Measurements from ENCODE around the gene MASP2.
"Not testable (repeated sequence)": the region's sequence is repeated elsewhere in the genome, so short reads cannot be mapped to it uniquely, and the experiment has no call there.

MASP2 gene

DNA sequence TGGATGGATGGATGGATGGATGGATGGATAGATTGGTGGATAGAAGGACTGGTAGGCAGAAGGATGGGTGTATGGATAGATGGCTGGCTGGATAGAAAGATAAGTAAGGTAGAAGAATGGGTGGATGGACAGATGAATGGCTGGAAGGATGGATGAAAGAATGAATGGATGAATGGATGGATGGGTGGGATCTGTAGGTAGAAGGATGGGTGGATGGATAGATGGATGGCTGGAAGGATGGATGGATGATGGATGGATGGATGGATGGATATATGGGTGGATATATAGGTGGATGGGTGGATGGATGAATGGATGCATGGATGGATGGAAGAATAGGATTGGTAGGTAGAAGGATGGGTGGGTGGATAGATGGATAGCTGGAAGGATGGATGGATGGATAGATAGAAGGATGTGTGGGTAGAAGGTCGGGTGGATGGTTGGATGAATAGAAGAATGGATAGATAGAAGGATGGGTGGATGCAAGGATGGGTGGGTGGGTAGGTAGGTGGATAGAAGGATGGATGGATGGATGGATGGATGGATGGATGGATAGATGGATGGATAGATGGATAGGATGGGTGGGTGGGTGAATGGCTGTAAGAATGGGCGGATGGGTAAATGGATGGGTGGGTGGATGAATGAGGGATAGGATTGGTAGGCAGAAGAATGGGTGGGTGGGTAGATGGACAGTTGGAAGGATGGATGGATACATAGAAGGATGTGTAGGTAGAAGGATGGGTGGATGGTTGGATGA is 7.5 kb downstream of the MASP2 start:
- no peaks in the 10 kb centered on the region for H4K20me1 ChIP-seq (ENCODE audit: insufficient read depth, low read length, poor library complexity, severe bottlenecking)
- TF ChIP-seq EZH2phosphoT487 (IDR thresholded peaks at IDR 0.05; ENCODE audit: borderline replicate concordance) (no peak), CTCF (conservative IDR thresholded peaks at IDR 0.05; ENCODE audit: low read length) (no peak)
- no peaks in the 10 kb centered on the region for H3K9me3 ChIP-seq (ENCODE audit: insufficient read depth, low read depth, low read length)
- no peak overlapping the region for H3K4me3 ChIP-seq (ENCODE audit: low read length, poor library complexity, severe bottlenecking)
- no peak overlapping the region for H2AFZ ChIP-seq (ENCODE audit: low read length)
- no peaks in the 10 kb centered on the region for H3K36me3 ChIP-seq (ENCODE audit: insufficient read depth, low read length)
- no peaks in the 10 kb centered on the region for H3K27me3 ChIP-seq (ENCODE audit: insufficient read depth, low read length, poor library complexity, severe bottlenecking)
- H3K4me2 ChIP-seq (ENCODE audit: low read depth, low read length, poor library complexity, severe bottlenecking) = no peak overlapping the region
- H3K9me2 ChIP-seq (replicated peaks; ENCODE audit: low read depth, low read length) = no peaks in the 10 kb centered on the region
- no peak overlapping the region for H3K9ac ChIP-seq (ENCODE audit: low read depth, low read length, poor library complexity, severe bottlenecking)
- peaks cover 3% of the 10 kb centered on the region for H3K4me1 ChIP-seq (ENCODE audit: insufficient read depth, low read length, poor library complexity, severe bottlenecking)
- H3K79me2 ChIP-seq (ENCODE audit: insufficient read depth, low read length) = no peaks in the 10 kb centered on the region
- H3F3A ChIP-seq (ENCODE audit: low read depth) = no peaks in the 10 kb centered on the region

DNA sequence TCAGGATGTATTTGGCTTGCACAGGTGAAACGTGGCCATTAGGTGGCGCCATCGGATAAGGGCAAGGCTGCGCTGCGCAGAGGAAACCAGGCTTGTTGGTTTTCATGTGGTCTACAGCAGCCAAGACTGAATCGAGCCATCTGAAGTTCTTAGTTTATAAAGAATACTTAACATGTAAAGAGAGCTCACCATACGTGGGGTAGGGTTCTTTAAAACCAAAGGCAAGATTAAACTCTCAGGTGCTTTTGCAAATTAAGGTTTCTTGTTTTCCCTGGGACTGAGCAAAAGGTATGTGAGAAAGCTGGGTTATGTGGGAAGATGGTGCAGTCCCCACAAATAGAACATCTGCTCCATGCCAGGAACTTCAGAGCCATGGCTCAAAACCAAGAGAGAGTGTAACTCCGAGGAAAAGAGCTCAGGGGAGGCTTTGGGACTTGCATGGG is 9.3 kb downstream of the MASP2 start:
- no peaks in the 10 kb centered on the region for H3F3A ChIP-seq (ENCODE audit: low read depth)
- peak overlapping the region; percentile 57; the same call in 1 of the 2 replicates for H2AFZ ChIP-seq (ENCODE audit: low read length)
- peaks cover 3% of the 10 kb centered on the region for H3K4me1 ChIP-seq (ENCODE audit: insufficient read depth, low read length, poor library complexity, severe bottlenecking)
- no peaks in the 10 kb centered on the region for H3K27me3 ChIP-seq (ENCODE audit: insufficient read depth, low read length, poor library complexity, severe bottlenecking)
- no peak overlapping the region for H3K9ac ChIP-seq (ENCODE audit: low read depth, low read length, poor library complexity, severe bottlenecking)
- H3K4me2 ChIP-seq (ENCODE audit: low read depth, low read length, poor library complexity, severe bottlenecking) = no peak overlapping the region
- H3K4me3 ChIP-seq (ENCODE audit: low read length, poor library complexity, severe bottlenecking) = no peak overlapping the region
- no peaks in the 10 kb centered on the region for H3K79me2 ChIP-seq (ENCODE audit: insufficient read depth, low read length)
- H3K9me3 ChIP-seq (ENCODE audit: insufficient read depth, low read depth, low read length) = no peaks in the 10 kb centered on the region
- H4K20me1 ChIP-seq (ENCODE audit: insufficient read depth, low read length, poor library complexity, severe bottlenecking) = no peaks in the 10 kb centered on the region
- no peaks in the 10 kb centered on the region for H3K9me2 ChIP-seq (replicated peaks; ENCODE audit: low read depth, low read length)
- peak; percentile 98 for TF ChIP-seq CTCF (conservative IDR thresholded peaks at IDR 0.05; ENCODE audit: low read length)
- no peak for TF ChIP-seq EZH2phosphoT487 (IDR thresholded peaks at IDR 0.05; ENCODE audit: borderline replicate concordance)
- no peaks in the 10 kb centered on the region for H3K36me3 ChIP-seq (ENCODE audit: insufficient read depth, low read length)

DNA sequence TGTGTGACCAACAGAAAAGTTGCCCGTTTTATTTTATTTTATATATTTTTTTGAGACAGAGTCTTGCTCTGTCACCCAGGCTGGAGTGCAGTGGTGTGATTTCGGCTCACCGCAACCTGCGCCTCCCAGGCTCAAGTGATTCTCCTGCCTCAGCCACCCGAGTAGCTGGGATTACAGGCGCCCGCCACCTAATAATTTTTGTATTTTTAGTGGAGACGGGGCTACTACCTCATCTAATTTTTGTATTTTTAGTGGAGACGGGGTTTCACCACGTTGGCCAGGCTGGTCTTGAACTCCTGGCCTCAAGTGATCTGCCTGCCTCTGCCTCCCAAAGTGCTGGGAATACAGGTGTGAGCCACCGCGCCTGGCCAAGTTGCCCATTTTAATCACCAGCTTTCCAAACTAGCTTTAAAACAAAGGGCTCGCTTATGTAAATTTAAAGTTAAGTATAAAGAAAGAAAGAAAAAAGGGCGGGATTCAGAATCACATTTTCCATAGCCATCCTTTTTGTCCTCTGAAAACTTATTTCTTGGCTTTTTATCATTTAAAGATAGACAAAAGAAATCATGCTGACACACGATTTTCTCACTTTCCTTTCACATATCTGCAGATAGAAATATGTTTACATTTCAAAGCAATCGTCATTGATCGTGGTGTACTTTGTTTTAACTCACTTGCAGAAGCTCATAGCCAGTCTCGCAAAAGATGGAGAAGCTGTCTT is 9.9 kb downstream of the MASP2 start:
- not testable (repeated sequence) for H3K4me2 ChIP-seq (ENCODE audit: low read depth, low read length, poor library complexity, severe bottlenecking); H3K36me3 ChIP-seq (ENCODE audit: insufficient read depth, low read length); H4K20me1 ChIP-seq (ENCODE audit: insufficient read depth, low read length, poor library complexity, severe bottlenecking); H3K27me3 ChIP-seq (ENCODE audit: insufficient read depth, low read length, poor library complexity, severe bottlenecking); H3K4me1 ChIP-seq (ENCODE audit: insufficient read depth, low read length, poor library complexity, severe bottlenecking); H3K9ac ChIP-seq (ENCODE audit: low read depth, low read length, poor library complexity, severe bottlenecking); H3K4me3 ChIP-seq (ENCODE audit: low read length, poor library complexity, severe bottlenecking); H3F3A ChIP-seq (ENCODE audit: low read depth); H3K79me2 ChIP-seq (ENCODE audit: insufficient read depth, low read length); H3K9me3 ChIP-seq (ENCODE audit: insufficient read depth, low read depth, low read length); H3K9me2 ChIP-seq (replicated peaks; ENCODE audit: low read depth, low read length)
- H2AFZ ChIP-seq (ENCODE audit: low read length) = peak overlapping the region; percentile 65; the same call in 1 of the 2 replicates
